ENCODE results near the gene ACADVL.

Gene ACADVL

GRCh38 chr17:7258731-7259554 is 39.2 kb downstream of the ACADVL start:
- Histone ChIP-seq H3K79me2 (ENCODE audit: control insufficient read depth, insufficient read depth, low read length, poor library complexity) (peaks cover 25% of the 10 kb centered on the region), H3K18ac (ENCODE audit: low read length) (peak overlapping the region; percentile 29), H3K9me3 (ENCODE audit: insufficient read depth, low read depth, low read length) (peaks cover 4% of the 10 kb centered on the region), H4K8ac (ENCODE audit: low read depth, low read length) (no peak overlapping the region), H3K4me1 (ENCODE audit: control insufficient read depth in 1 of 2, insufficient read depth in 2 of 2, low read length in 2 of 2) (peaks cover 6 to 17% of the 10 kb centered on the region in 2 experiments), H3K4me3 (ENCODE audit: low read depth, low read length) (no peak overlapping the region), H2AFZ (ENCODE audit: insufficient read depth, low read length, poor library complexity) (no peak overlapping the region), H2BK12ac (ENCODE audit: low read length) (no peak overlapping the region), H2BK120ac (ENCODE audit: insufficient read depth, low read length, poor library complexity) (no peak overlapping the region), H2AK5ac (ENCODE audit: low read length) (no peak overlapping the region), H3K27me3 (ENCODE audit: insufficient read depth, low read length) (no peaks in the 10 kb centered on the region), H3K4ac (ENCODE audit: low read depth, low read length) (no peak overlapping the region), H4K12ac (ENCODE audit: low read depth, low read length) (no peak overlapping the region), H3K14ac (ENCODE audit: low read length) (no peak overlapping the region), H4K91ac (ENCODE audit: low read depth, low read length) (no peak overlapping the region), H3K23ac (ENCODE audit: low read length) (no peak overlapping the region), H2BK5ac (ENCODE audit: low read depth, low read length, poor library complexity) (no peak overlapping the region), H3K9ac (ENCODE audit: low read length) (no peak overlapping the region), H3K4me2 (ENCODE audit: low read length) (no peak overlapping the region), H3K27ac (ENCODE audit: low read depth, low read length) (no peak overlapping the region), H3K36me3 (ENCODE audit: control insufficient read depth in 1 of 2, insufficient read depth in 2 of 2, low read length in 2 of 2) (peaks cover 28 to 42% of the 10 kb centered on the region in 2 experiments), H3K79me1 (ENCODE audit: low read length) (peaks cover 28% of the 10 kb centered on the region)
- WGBS (ENCODE audit: extremely low coverage, insufficient coverage, insufficient read length) = no CpG with 5 or more reads among the region's 7 CpGs
- peak in 1 of 2 donors; percentile 53 for DNase-seq

- H3K9me3 ChIP-seq (ENCODE audit: insufficient read depth, low read depth, low read length) = peaks cover 3% of the 10 kb centered on the region
- no peak for DNase-seq
- peaks cover 28% of the 10 kb centered on the region for H3K79me1 ChIP-seq (ENCODE audit: low read length)
- no peak overlapping the region for H4K91ac ChIP-seq (ENCODE audit: low read depth, low read length)
- H3K4me1 ChIP-seq (ENCODE audit: control insufficient read depth in 1 of 2, insufficient read depth in 2 of 2, low read length in 2 of 2) = peaks cover 9 to 17% of the 10 kb centered on the region in 2 experiments
- peak overlapping the region; percentile 29 for H3K18ac ChIP-seq (ENCODE audit: low read length)
- H3K23ac ChIP-seq (ENCODE audit: low read length) = no peak overlapping the region
- H4K12ac ChIP-seq (ENCODE audit: low read depth, low read length) = no peak overlapping the region
- H3K36me3 ChIP-seq (ENCODE audit: control insufficient read depth in 1 of 2, insufficient read depth in 2 of 2, low read length in 2 of 2) = peaks cover 28 to 38% of the 10 kb centered on the region in 2 experiments
- H2BK5ac ChIP-seq (ENCODE audit: low read depth, low read length, poor library complexity) = no peak overlapping the region
- no peaks in the 10 kb centered on the region for H3K27me3 ChIP-seq (ENCODE audit: insufficient read depth, low read length)
- H2BK12ac ChIP-seq (ENCODE audit: low read length) = no peak overlapping the region
- no peak overlapping the region for H3K9ac ChIP-seq (ENCODE audit: low read length)
- H3K4me2 ChIP-seq (ENCODE audit: low read length) = no peak overlapping the region
- WGBS (ENCODE audit: extremely low coverage, insufficient coverage, insufficient read length) = no CpG with 5 or more reads among the region's 6 CpGs
- no peak overlapping the region for H3K14ac ChIP-seq (ENCODE audit: low read length)
- H3K79me2 ChIP-seq (ENCODE audit: control insufficient read depth, insufficient read depth, low read length, poor library complexity) = peaks cover 25% of the 10 kb centered on the region
- no peak overlapping the region for H3K4ac ChIP-seq (ENCODE audit: low read depth, low read length)
- no peak overlapping the region for H3K27ac ChIP-seq (ENCODE audit: low read depth, low read length)
- no peak overlapping the region for H2AFZ ChIP-seq (ENCODE audit: insufficient read depth, low read length, poor library complexity)
- no peak overlapping the region for H3K4me3 ChIP-seq (ENCODE audit: low read depth, low read length)
- H2AK5ac ChIP-seq (ENCODE audit: low read length) = no peak overlapping the region
- H4K8ac ChIP-seq (ENCODE audit: low read depth, low read length) = no peak overlapping the region
- no peak overlapping the region for H2BK120ac ChIP-seq (ENCODE audit: insufficient read depth, low read length, poor library complexity)
Observed at GRCh38 chr17:7259555-7259889, 39.8 kb downstream of the ACADVL start.

- Histone ChIP-seq H3K14ac (ENCODE audit: low read length) (no peak overlapping the region), H2AFZ (ENCODE audit: insufficient read depth, low read length, poor library complexity) (no peak overlapping the region), H3K23ac (ENCODE audit: low read length) (no peak overlapping the region), H3K4me1 (ENCODE audit: control insufficient read depth in 1 of 2, insufficient read depth in 2 of 2, low read length in 2 of 2) (peaks cover 10 to 17% of the 10 kb centered on the region in 2 experiments), H3K9me3 (ENCODE audit: insufficient read depth, low read depth, low read length) (peaks cover 2% of the 10 kb centered on the region), H4K12ac (ENCODE audit: low read depth, low read length) (no peak overlapping the region), H3K4me3 (ENCODE audit: low read depth, low read length) (no peak overlapping the region), H3K4ac (ENCODE audit: low read depth, low read length) (peak overlapping the region; percentile 92), H3K4me2 (ENCODE audit: low read length) (peak overlapping the region; percentile 68), H3K27me3 (ENCODE audit: insufficient read depth, low read length) (no peaks in the 10 kb centered on the region), H4K8ac (ENCODE audit: low read depth, low read length) (peak overlapping the region; percentile 65), H2BK5ac (ENCODE audit: low read depth, low read length, poor library complexity) (no peak overlapping the region), H3K27ac (ENCODE audit: low read depth, low read length) (no peak overlapping the region), H4K91ac (ENCODE audit: low read depth, low read length) (peak overlapping the region; percentile 20), H3K79me2 (ENCODE audit: control insufficient read depth, insufficient read depth, low read length, poor library complexity) (peaks cover 25% of the 10 kb centered on the region), H2AK5ac (ENCODE audit: low read length) (peak overlapping the region; percentile 64), H3K9ac (ENCODE audit: low read length) (no peak overlapping the region), H2BK120ac (ENCODE audit: insufficient read depth, low read length, poor library complexity) (no peak overlapping the region), H2BK12ac (ENCODE audit: low read length) (peak overlapping the region; percentile 37), H3K79me1 (ENCODE audit: low read length) (peaks cover 28% of the 10 kb centered on the region), H3K18ac (ENCODE audit: low read length) (no peak overlapping the region), H3K36me3 (ENCODE audit: control insufficient read depth in 1 of 2, insufficient read depth in 2 of 2, low read length in 2 of 2) (peaks cover 26 to 34% of the 10 kb centered on the region in 2 experiments)
- no CpG with 5 or more reads among the region's 4 CpGs for WGBS (ENCODE audit: extremely low coverage, insufficient coverage, insufficient read length)
- no peak for DNase-seq
Observed at GRCh38 chr17:7260151-7260550, 40.4 kb downstream of the ACADVL start.

GRCh38 chr17:7260651-7261378 is 41.1 kb downstream of the ACADVL start:
- H3K79me1 ChIP-seq (ENCODE audit: low read length) = peaks cover 28% of the 10 kb centered on the region
- no peaks in the 10 kb centered on the region for H3K27me3 ChIP-seq (ENCODE audit: insufficient read depth, low read length)
- WGBS (ENCODE audit: extremely low coverage, insufficient coverage, insufficient read length) = no CpG with 5 or more reads among the region's 54 CpGs
- peak overlapping the region; percentile 81 for H3K27ac ChIP-seq (ENCODE audit: low read depth, low read length)
- peak overlapping the region; percentile 37 for H2BK12ac ChIP-seq (ENCODE audit: low read length)
- H3K18ac ChIP-seq (ENCODE audit: low read length) = peak overlapping the region; percentile 68
- peak overlapping the region; percentile 61 for H4K8ac ChIP-seq (ENCODE audit: low read depth, low read length)
- peak overlapping the region; percentile 74 for H3K14ac ChIP-seq (ENCODE audit: low read length)
- H3K23ac ChIP-seq (ENCODE audit: low read length) = no peak overlapping the region
- peak overlapping the region; percentile 72 for H4K12ac ChIP-seq (ENCODE audit: low read depth, low read length)
- peak; percentile 86 for DNase-seq
- peak overlapping the region; percentile 80 for H2BK5ac ChIP-seq (ENCODE audit: low read depth, low read length, poor library complexity)
- H2AK5ac ChIP-seq (ENCODE audit: low read length) = peak overlapping the region; percentile 3
- H3K9ac ChIP-seq (ENCODE audit: low read length) = peak overlapping the region; percentile 79
- peak overlapping the region; percentile 81 for H2BK120ac ChIP-seq (ENCODE audit: insufficient read depth, low read length, poor library complexity)
- H3K9me3 ChIP-seq (ENCODE audit: insufficient read depth, low read depth, low read length) = peaks cover 2% of the 10 kb centered on the region
- H3K4me2 ChIP-seq (ENCODE audit: low read length) = peak overlapping the region; percentile 68
- H3K4me1 ChIP-seq (ENCODE audit: control insufficient read depth in 1 of 2, insufficient read depth in 2 of 2, low read length in 2 of 2) = peaks cover 10 to 17% of the 10 kb centered on the region in 2 experiments
- H3K4me3 ChIP-seq (ENCODE audit: low read depth, low read length) = peak overlapping the region; percentile 87
- peak overlapping the region; percentile 92 for H3K4ac ChIP-seq (ENCODE audit: low read depth, low read length)
- peaks cover 23 to 31% of the 10 kb centered on the region in 2 experiments for H3K36me3 ChIP-seq (ENCODE audit: control insufficient read depth in 1 of 2, insufficient read depth in 2 of 2, low read length in 2 of 2)
- H2AFZ ChIP-seq (ENCODE audit: insufficient read depth, low read length, poor library complexity) = peak overlapping the region; percentile 66
- peak overlapping the region; percentile 80 for H4K91ac ChIP-seq (ENCODE audit: low read depth, low read length)
- peaks cover 25% of the 10 kb centered on the region for H3K79me2 ChIP-seq (ENCODE audit: control insufficient read depth, insufficient read depth, low read length, poor library complexity)
